Right lobe of liver (tissue), 4 donors: Measurements from ENCODE around the gene ITGA11.

Experiments used
- CTCF ChIP-seq, 4 donors: fragments of 200-600 bp in 3 of 4; fragments of 450-650 bp in 1 of 4; IDR thresholded peaks; one replicate each; pipeline versions ENCODE4 v1.5.1 to v1.8.0; 2016 to 2022; ENCODE audit warnings: antibody characterized with exemption in 4 of 4, mild to moderate bottlenecking in 2 of 4
- POLR2A ChIP-seq: fragments of 450-650 bp; IDR thresholded peaks from one replicate; pipeline ENCODE4 v1.6.1; 2017; ENCODE audit warnings: antibody characterized with exemption, mild to moderate bottlenecking
- donor health status: DM: no; HTN: no; CAD: no.
- donor health status: DM: no; HTN: no; CAD: no.
- donor health status: DM: no; HTN: yes; CAD: no.

DNA sequence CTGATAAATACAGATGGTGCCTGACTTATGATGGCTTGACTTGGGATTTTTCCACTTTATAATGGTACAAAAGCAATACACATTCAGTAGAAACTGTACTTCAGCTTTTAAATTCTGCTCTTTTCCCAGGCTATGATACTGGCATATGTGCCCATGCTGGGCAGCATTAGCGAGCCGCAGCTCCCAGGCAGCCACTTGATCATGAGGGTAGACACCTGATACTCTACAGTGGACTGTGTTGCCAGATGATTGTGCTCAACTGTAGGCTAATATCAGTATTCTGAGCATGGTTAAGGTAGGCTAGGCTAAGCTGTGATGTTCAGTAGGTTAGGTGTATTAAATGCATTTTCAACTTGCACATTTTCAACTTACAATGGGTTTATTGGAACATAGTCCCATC, 172.1 kb downstream of the ITGA11 start:
- no peak for TF ChIP-seq POLR2A
- no peak for TF ChIP-seq CTCF (IDR thresholded peaks at IDR 0.05)
